SK-N-SH (cell line): ENCODE data around the gene ZNF256.

Source experiments
- CHD2 ChIP-seq: fragments of 150-350 bp; IDR thresholded peaks from 2 replicates; pipeline ENCODE4 v1.6.1; 2018; ENCODE audit warnings: low read length; ENCODE audit not compliant: partially characterized antibody
- RAD21 ChIP-seq: IDR thresholded peaks from 2 replicates; pipeline ENCODE4 v1.6.1; 2012; ENCODE audit warnings: mild to moderate bottlenecking, low read length
- TCF12 ChIP-seq: IDR thresholded peaks from 2 replicates; pipeline ENCODE4 v1.4.0; 2012
- TF ChIP-seq, protein P1 (sequence below): fragments of 200-600 bp; sonication (generic); IDR thresholded peaks from 2 replicates; pipeline ENCODE4 v1.6.1; 2017; ENCODE audit warnings: antibody characterized with exemption, mild to moderate bottlenecking, moderate library complexity
- TF ChIP-seq, protein P2 (sequence below): IDR thresholded peaks from 2 replicates; pipeline ENCODE4 v1.4.0; 2012; ENCODE audit warnings: low read depth
- TF ChIP-seq, protein P3 (sequence below): fragments of 150-350 bp; IDR thresholded peaks from 2 replicates; pipeline ENCODE4 v1.6.1; 2016; ENCODE audit warnings: mild to moderate bottlenecking, low read depth, low read length

DNA sequence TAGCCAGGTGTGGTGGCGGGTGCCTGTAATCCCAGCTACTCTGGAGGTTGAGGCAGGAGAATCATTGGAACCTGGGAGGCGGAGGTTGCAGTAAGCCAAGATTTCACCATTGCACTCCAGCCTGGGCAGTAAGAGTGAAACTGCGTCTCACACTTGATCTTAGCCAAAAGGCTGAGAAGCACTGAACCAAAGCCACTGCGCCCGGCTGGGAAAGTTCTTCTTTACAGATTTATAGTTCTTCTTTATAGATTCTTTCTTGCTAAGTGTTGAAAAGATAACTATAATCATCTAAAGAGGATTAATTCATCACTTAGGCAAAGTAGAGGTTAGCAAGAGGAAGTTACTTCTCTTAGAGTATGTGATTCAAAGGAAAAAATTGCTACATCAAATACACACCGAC is 42.2 kb downstream of the ZNF256 start:
- TF ChIP-seq RAD21 (no peak), TCF12 (no peak), CHD2 (no peak)
- TF ChIP-seq, protein P1, sequence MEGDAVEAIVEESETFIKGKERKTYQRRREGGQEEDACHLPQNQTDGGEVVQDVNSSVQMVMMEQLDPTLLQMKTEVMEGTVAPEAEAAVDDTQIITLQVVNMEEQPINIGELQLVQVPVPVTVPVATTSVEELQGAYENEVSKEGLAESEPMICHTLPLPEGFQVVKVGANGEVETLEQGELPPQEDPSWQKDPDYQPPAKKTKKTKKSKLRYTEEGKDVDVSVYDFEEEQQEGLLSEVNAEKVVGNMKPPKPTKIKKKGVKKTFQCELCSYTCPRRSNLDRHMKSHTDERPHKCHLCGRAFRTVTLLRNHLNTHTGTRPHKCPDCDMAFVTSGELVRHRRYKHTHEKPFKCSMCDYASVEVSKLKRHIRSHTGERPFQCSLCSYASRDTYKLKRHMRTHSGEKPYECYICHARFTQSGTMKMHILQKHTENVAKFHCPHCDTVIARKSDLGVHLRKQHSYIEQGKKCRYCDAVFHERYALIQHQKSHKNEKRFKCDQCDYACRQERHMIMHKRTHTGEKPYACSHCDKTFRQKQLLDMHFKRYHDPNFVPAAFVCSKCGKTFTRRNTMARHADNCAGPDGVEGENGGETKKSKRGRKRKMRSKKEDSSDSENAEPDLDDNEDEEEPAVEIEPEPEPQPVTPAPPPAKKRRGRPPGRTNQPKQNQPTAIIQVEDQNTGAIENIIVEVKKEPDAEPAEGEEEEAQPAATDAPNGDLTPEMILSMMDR: no peak
- TF ChIP-seq, protein P2, sequence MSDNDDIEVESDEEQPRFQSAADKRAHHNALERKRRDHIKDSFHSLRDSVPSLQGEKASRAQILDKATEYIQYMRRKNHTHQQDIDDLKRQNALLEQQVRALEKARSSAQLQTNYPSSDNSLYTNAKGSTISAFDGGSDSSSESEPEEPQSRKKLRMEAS: no peak
- TF ChIP-seq, protein P3, sequence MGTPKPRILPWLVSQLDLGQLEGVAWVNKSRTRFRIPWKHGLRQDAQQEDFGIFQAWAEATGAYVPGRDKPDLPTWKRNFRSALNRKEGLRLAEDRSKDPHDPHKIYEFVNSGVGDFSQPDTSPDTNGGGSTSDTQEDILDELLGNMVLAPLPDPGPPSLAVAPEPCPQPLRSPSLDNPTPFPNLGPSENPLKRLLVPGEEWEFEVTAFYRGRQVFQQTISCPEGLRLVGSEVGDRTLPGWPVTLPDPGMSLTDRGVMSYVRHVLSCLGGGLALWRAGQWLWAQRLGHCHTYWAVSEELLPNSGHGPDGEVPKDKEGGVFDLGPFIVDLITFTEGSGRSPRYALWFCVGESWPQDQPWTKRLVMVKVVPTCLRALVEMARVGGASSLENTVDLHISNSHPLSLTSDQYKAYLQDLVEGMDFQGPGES: no peak
